ENCODE results near the gene TNFSF13B. TPM values are rescaled to one million over a fixed set of nuclear protein-coding genes. Genes with fewer than 3 reads are reported as not detected.

Gene TNFSF13B
- polyA plus RNA-seq, 1 donor from 2014 or later = 0.50 TPM

DNA sequence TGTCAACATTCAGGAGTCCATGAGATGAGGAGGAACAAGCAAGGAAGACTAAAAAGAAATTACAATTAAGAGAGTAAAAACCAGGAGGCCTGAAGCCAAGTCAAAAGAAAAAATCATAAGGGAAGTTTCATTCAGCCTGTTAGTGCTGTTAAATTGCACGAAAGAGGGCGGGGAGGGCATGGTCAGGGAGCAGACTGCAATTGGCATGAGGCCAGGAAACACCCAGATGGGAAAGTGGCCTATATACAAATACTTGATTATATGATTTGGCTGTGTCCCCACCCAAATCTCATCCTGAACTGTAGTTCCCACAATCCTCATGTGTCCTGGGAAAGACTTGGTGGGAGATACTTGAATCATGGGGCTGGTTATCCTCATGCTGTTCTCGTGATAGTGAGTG, 43.9 kb downstream of the TNFSF13B start:
- Histone ChIP-seq H3K79me2 (replicated peaks; ENCODE audit: insufficient read depth, low read length) (no peaks in the 10 kb centered on the region), H3K27ac (ENCODE audit: low read length) (no peak overlapping the region), H3K9ac (ENCODE audit: low read length) (no peak overlapping the region), H3K27me3 (ENCODE audit: insufficient read depth, low read depth, low read length) (no peaks in the 10 kb centered on the region), H3F3A (ENCODE audit: insufficient read depth, low read length, poor library complexity, severe bottlenecking) (no peaks in the 10 kb centered on the region), H2AFZ (ENCODE audit: low read depth, low read length) (no peak overlapping the region), H3K9me2 (ENCODE audit: insufficient read depth, low read length) (no peaks in the 10 kb centered on the region), H3K9me3 (ENCODE audit: low read length) (no peaks in the 10 kb centered on the region), H4K20me1 (ENCODE audit: insufficient read depth) (no peaks in the 10 kb centered on the region), H3K4me2 (ENCODE audit: low read length) (no peak overlapping the region), H3K4me3 (ENCODE audit: low read length) (no peak overlapping the region), H3K36me3 (ENCODE audit: insufficient read depth, low read length) (no peaks in the 10 kb centered on the region)
- no peak for TF ChIP-seq EZH2 (IDR thresholded peaks at IDR 0.05; ENCODE audit: borderline replicate concordance, insufficient read depth, low read length, poor library complexity, severe bottlenecking)
- no peak for TF ChIP-seq SMC3 (conservative IDR thresholded peaks at IDR 0.05; ENCODE audit: poor library complexity)
- no peak for TF ChIP-seq REST (IDR thresholded peaks at IDR 0.05; ENCODE audit: borderline replicate concordance)
- no peak for TF ChIP-seq MXI1 (conservative IDR thresholded peaks at IDR 0.05; ENCODE audit: poor library complexity, severe bottlenecking)
- TF ChIP-seq RAD21 (conservative IDR thresholded peaks at IDR 0.05) = no peak
- TF ChIP-seq POLR2AphosphoS5 (IDR thresholded peaks at IDR 0.05) = no peak
- TF ChIP-seq EP300 (conservative IDR thresholded peaks at IDR 0.05; ENCODE audit: poor library complexity, severe bottlenecking) = no peak
- TF ChIP-seq TAF1 (IDR thresholded peaks at IDR 0.05; ENCODE audit: low read depth) = no peak
- TF ChIP-seq CTCF (IDR thresholded peaks at IDR 0.05; ENCODE audit: poor library complexity, severe bottlenecking) = no peak

DNA sequence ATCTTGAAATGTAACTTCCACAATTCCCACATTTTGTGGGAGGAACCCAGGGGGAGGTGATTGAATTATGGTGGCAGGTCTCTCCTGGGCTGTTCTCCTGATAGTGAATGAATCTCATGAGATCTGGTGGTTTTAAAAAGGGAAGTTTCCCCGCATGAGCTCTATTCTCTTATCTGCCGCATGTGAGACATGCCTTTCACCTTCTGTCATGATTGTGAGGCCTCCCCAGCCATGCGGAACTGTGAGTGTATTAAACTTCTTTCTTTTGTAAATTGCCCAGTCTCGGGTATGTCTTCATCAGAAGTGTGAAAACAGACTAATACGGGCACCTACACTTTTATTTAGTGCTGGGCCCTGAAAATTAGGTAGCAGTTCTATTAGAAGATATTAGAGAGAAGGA, 45.8 kb downstream of the TNFSF13B start:
- Histone ChIP-seq H3F3A (ENCODE audit: insufficient read depth, low read length, poor library complexity, severe bottlenecking) (no peaks in the 10 kb centered on the region), H3K9me2 (ENCODE audit: insufficient read depth, low read length) (no peaks in the 10 kb centered on the region), H3K27me3 (ENCODE audit: insufficient read depth, low read depth, low read length) (no peaks in the 10 kb centered on the region), H3K4me2 (ENCODE audit: low read length) (no peak overlapping the region), H3K4me3 (ENCODE audit: low read length) (no peak overlapping the region), H3K36me3 (ENCODE audit: insufficient read depth, low read length) (no peaks in the 10 kb centered on the region), H3K27ac (ENCODE audit: low read length) (no peak overlapping the region), H3K9me3 (ENCODE audit: low read length) (no peaks in the 10 kb centered on the region), H3K79me2 (replicated peaks; ENCODE audit: insufficient read depth, low read length) (no peaks in the 10 kb centered on the region), H3K9ac (ENCODE audit: low read length) (no peak overlapping the region), H4K20me1 (ENCODE audit: insufficient read depth) (no peaks in the 10 kb centered on the region), H2AFZ (ENCODE audit: low read depth, low read length) (no peak overlapping the region)
- TF ChIP-seq REST (IDR thresholded peaks at IDR 0.05; ENCODE audit: borderline replicate concordance) = no peak
- no peak for TF ChIP-seq RAD21 (conservative IDR thresholded peaks at IDR 0.05)
- TF ChIP-seq EP300 (conservative IDR thresholded peaks at IDR 0.05; ENCODE audit: poor library complexity, severe bottlenecking) = no peak
- no peak for TF ChIP-seq CTCF (IDR thresholded peaks at IDR 0.05; ENCODE audit: poor library complexity, severe bottlenecking)
- TF ChIP-seq SMC3 (conservative IDR thresholded peaks at IDR 0.05; ENCODE audit: poor library complexity) = no peak
- no peak for TF ChIP-seq EZH2 (IDR thresholded peaks at IDR 0.05; ENCODE audit: borderline replicate concordance, insufficient read depth, low read length, poor library complexity, severe bottlenecking)
- no peak for TF ChIP-seq MXI1 (conservative IDR thresholded peaks at IDR 0.05; ENCODE audit: poor library complexity, severe bottlenecking)
- no peak for TF ChIP-seq TAF1 (IDR thresholded peaks at IDR 0.05; ENCODE audit: low read depth)
- TF ChIP-seq POLR2AphosphoS5 (IDR thresholded peaks at IDR 0.05) = no peak
